ENCODE data around the gene RNU4-1. TPM values are rescaled to one million over a fixed set of nuclear protein-coding genes. Genes with fewer than 3 reads are reported as not detected.

RNU4-1 gene
- total RNA-seq, 1 experiment from 2014 or later: under 0.01 TPM

- BruUV-seq (replicated peaks): no TSS peak
- CTCF ChIA-PET: no interaction called here
- Histone ChIP-seq H3K79me2 (ENCODE audit: low read length) (no peaks in the 10 kb centered on the region), H3K27me3 (ENCODE audit: low read length) (no peaks in the 10 kb centered on the region), H3K9me2 (replicated peaks; ENCODE audit: low read length) (no peaks in the 10 kb centered on the region), H2AFZ (ENCODE audit: low read length) (no peak overlapping the region), H3K9ac (ENCODE audit: low read length) (no peak overlapping the region), H3K9me3 (ENCODE audit: low read length) (no peaks in the 10 kb centered on the region), H3K36me3 (ENCODE audit: low read depth, low read length) (no peaks in the 10 kb centered on the region), H3K4me3 (ENCODE audit: low read length) (no peak overlapping the region), H3F3A (ENCODE audit: low read length, unreplicated experiment) (no peaks in the 10 kb centered on the region), H3K27ac (ENCODE audit: low read length) (no peak overlapping the region), H3K4me1 (ENCODE audit: insufficient read depth, low read length) (no peaks in the 10 kb centered on the region), H3K4me2 (ENCODE audit: low read length) (no peak overlapping the region), H4K20me1 (ENCODE audit: low read length) (no peaks in the 10 kb centered on the region)
- ATAC-seq (no peak), DNase-seq (no peak)
- TF ChIP-seq EZH2phosphoT487 (IDR thresholded peaks at IDR 0.05; ENCODE audit: borderline replicate concordance, low read length) (no peak), EZH2 (IDR thresholded peaks at IDR 0.05; ENCODE audit: low read length, unreplicated experiment) (no peak)
- POLR2A ChIA-PET (ENCODE audit: unreplicated experiment): no interaction called here
- intact Hi-C loops (cut with micrococcal nuclease): no loop called here
Observed at GRCh38 chr12:120331390-120331789, 38.4 kb upstream of the RNU4-1 start.

GRCh38 chr12:120328228-120328627 is 35.2 kb upstream of the RNU4-1 start:
- intact Hi-C loops (cut with micrococcal nuclease): no loop called here
- CTCF ChIA-PET: no interaction called here
- no peak for ATAC-seq

GRCh38 chr12:120327593-120327992 is 34.6 kb upstream of the RNU4-1 start, which contains the start of gene PLA2G1B:
TSS of gene PLA2G1B (minus strand) at chr12:120327779. CDS start at chr12:120327753, 26 bp downstream.
- Histone ChIP-seq H3K4me2 (ENCODE audit: low read length) (no peak within 1 kb of the TSS), H3K36me3 (ENCODE audit: low read depth, low read length) (no peaks in the 10 kb centered on the region), H4K20me1 (ENCODE audit: low read length) (no peaks in the 10 kb centered on the region), H3K27ac (ENCODE audit: low read length) (no peak within 1 kb of the TSS), H3K27me3 (ENCODE audit: low read length) (no peaks in the 10 kb centered on the region), H3K4me3 (ENCODE audit: low read length) (no peak within 1 kb of the TSS), H3F3A (ENCODE audit: low read length, unreplicated experiment) (no peaks in the 10 kb centered on the region), H2AFZ (ENCODE audit: low read length) (no peak within 1 kb of the TSS), H3K9me2 (replicated peaks; ENCODE audit: low read length) (no peaks in the 10 kb centered on the region), H3K79me2 (ENCODE audit: low read length) (no peaks in the 10 kb centered on the region), H3K4me1 (ENCODE audit: insufficient read depth, low read length) (no peaks in the 10 kb centered on the region), H3K9ac (ENCODE audit: low read length) (no peak within 1 kb of the TSS), H3K9me3 (ENCODE audit: low read length) (no peaks in the 10 kb centered on the region)
- no TSS peak for BruUV-seq (replicated peaks)
- intact Hi-C loops (cut with micrococcal nuclease): no loop called here
- ATAC-seq (no peak), DNase-seq (no peak)
- POLR2A ChIA-PET (ENCODE audit: unreplicated experiment): interaction anchor here (1.1 kb wide), 1 partner anchor 126 kb away, joined by 3 read pairs; the partner anchor contains the start of gene RPLP0
- no peak for TF ChIP-seq EZH2phosphoT487 (IDR thresholded peaks at IDR 0.05; ENCODE audit: borderline replicate concordance, low read length)
- TF ChIP-seq EZH2 (IDR thresholded peaks at IDR 0.05; ENCODE audit: low read length, unreplicated experiment): no peak
- no peak for TF ChIP-seq CTCF (conservative IDR thresholded peaks at IDR 0.05; ENCODE audit: low read depth, low read length)
- CTCF ChIA-PET: interaction anchor here (0.6 kb wide), 1 partner anchor 139 kb away, joined by 7 read pairs; no protein-coding TSS in a partner anchor

More at GRCh38 chr12:120328228-120328627, 35.2 kb upstream of the RNU4-1 start:
- Histone ChIP-seq H3K4me2 (ENCODE audit: low read length) (no peak overlapping the region), H3K27ac (ENCODE audit: low read length) (no peak overlapping the region), H4K20me1 (ENCODE audit: low read length) (no peaks in the 10 kb centered on the region), H3K9me2 (replicated peaks; ENCODE audit: low read length) (no peaks in the 10 kb centered on the region), H2AFZ (ENCODE audit: low read length) (no peak overlapping the region), H3K27me3 (ENCODE audit: low read length) (no peaks in the 10 kb centered on the region), H3K4me1 (ENCODE audit: insufficient read depth, low read length) (no peaks in the 10 kb centered on the region), H3F3A (ENCODE audit: low read length, unreplicated experiment) (no peaks in the 10 kb centered on the region), H3K9me3 (ENCODE audit: low read length) (no peaks in the 10 kb centered on the region), H3K9ac (ENCODE audit: low read length) (no peak overlapping the region), H3K36me3 (ENCODE audit: low read depth, low read length) (no peaks in the 10 kb centered on the region), H3K4me3 (ENCODE audit: low read length) (no peak overlapping the region), H3K79me2 (ENCODE audit: low read length) (no peaks in the 10 kb centered on the region)
- POLR2A ChIA-PET (ENCODE audit: unreplicated experiment): no interaction called here
- no peak for DNase-seq
- no peak for TF ChIP-seq EZH2 (IDR thresholded peaks at IDR 0.05; ENCODE audit: low read length, unreplicated experiment)
- TF ChIP-seq CTCF (conservative IDR thresholded peaks at IDR 0.05; ENCODE audit: low read depth, low read length): no peak
- BruUV-seq (replicated peaks): no TSS peak

All from PC-3 (cell line).